ENCODE results near the gene KATNB1.

- TF ChIP-seq CTCF (IDR thresholded peaks at IDR 0.05) (no peak), EZH2 (IDR thresholded peaks at IDR 0.05) (no peak), EZH2phosphoT487 (IDR thresholded peaks at IDR 0.05) (no peak)
Observed at GRCh38 chr16:57741660-57742191, 6.2 kb downstream of the KATNB1 start.

Data from neural progenitor cell (in vitro differentiated cells).